Chondrocyte (in vitro differentiated cells): ENCODE results near the gene ESPN. TPM values are rescaled to one million over a fixed set of nuclear protein-coding genes. Genes with fewer than 3 reads are reported as not detected.
"Not testable (repeated sequence)": the region's sequence is repeated elsewhere in the genome, so short reads cannot be mapped to it uniquely, and the experiment has no call there.

Source experiments
- DNase-seq: peaks from one replicate; pipeline ENCODE4 v3.0.0; 2021; ENCODE audit warnings: mixed read lengths, low spot score
- H3K27ac Mint-ChIP-seq: one replicate; pipeline ENCODE4 v1.8.0; 2021; ENCODE audit warnings: mild to moderate bottlenecking, moderate library complexity, mixed read lengths; ENCODE audit not compliant: unreplicated experiment
- H3K27me3 Mint-ChIP-seq: 2 replicates; pipeline ENCODE4 v1.8.0; 2021; ENCODE audit warnings: low read depth, mixed read lengths
- H3K36me3 Mint-ChIP-seq: 2 replicates; pipeline ENCODE4 v1.8.0; 2021; ENCODE audit warnings: low read depth, mixed read lengths
- H3K4me1 Mint-ChIP-seq: 2 replicates; pipeline ENCODE4 v1.8.0; 2021; ENCODE audit warnings: low read depth, mild to moderate bottlenecking, mixed read lengths
- H3K4me3 Mint-ChIP-seq: one replicate; pipeline ENCODE4 v1.8.0; 2021; ENCODE audit warnings: mild to moderate bottlenecking, moderate library complexity, mixed read lengths; ENCODE audit not compliant: unreplicated experiment
- H3K9me3 Mint-ChIP-seq: 2 replicates; pipeline ENCODE4 v1.8.0; 2021; ENCODE audit warnings: low read depth, mixed read lengths
- total RNA-seq: library from RNA; stranded (reverse); gene quantifications from 3 replicates; pipeline ENCODE4 v1.2.1, GENCODE V29; 2021
- TF ChIP-seq, protein P1 (sequence below): fragments of 200-600 bp; sonication (generic); IDR thresholded peaks from 2 replicates; pipeline ENCODE4 v1.5.0; 2021; ENCODE audit warnings: antibody characterized with exemption, mild to moderate bottlenecking, moderate library complexity

Gene ESPN
- total RNA-seq, 1 donor from 2014 or later, result 0.57 TPM

DNA sequence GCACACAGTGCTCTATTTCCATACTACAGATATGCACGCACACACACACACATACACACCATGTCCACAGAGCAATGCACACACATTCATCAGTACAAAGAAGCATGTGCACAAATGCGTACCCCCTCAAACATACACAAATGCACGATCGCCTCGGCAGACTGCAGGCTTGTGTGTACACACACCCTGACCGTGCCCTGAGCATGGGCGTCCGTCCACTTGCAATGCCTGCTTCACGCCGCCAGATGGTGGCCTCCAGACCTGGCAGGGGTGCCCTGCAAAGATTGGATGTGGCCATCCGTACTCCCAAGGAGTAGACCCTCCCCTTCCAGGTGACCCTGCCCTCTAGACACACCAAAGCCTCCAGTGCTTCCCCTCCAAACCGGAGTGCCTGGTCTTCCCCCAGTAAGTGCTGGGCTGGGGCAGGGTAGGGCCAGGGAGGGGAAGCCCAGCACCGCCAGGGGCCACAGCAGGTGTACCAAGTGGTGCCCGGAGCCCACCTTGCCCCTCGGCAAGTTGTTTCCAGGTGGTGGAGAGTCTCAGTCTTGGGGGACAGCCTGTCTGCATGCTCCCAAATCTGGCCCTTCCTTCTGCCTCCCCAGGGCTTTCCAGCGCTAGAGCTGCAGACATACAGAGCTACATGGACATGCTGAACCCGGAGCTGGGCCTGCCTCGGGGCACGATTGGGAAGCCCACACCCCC lies 20.6 kb downstream of the ESPN start:
- TF ChIP-seq, protein P1, sequence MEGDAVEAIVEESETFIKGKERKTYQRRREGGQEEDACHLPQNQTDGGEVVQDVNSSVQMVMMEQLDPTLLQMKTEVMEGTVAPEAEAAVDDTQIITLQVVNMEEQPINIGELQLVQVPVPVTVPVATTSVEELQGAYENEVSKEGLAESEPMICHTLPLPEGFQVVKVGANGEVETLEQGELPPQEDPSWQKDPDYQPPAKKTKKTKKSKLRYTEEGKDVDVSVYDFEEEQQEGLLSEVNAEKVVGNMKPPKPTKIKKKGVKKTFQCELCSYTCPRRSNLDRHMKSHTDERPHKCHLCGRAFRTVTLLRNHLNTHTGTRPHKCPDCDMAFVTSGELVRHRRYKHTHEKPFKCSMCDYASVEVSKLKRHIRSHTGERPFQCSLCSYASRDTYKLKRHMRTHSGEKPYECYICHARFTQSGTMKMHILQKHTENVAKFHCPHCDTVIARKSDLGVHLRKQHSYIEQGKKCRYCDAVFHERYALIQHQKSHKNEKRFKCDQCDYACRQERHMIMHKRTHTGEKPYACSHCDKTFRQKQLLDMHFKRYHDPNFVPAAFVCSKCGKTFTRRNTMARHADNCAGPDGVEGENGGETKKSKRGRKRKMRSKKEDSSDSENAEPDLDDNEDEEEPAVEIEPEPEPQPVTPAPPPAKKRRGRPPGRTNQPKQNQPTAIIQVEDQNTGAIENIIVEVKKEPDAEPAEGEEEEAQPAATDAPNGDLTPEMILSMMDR, result peak; percentile 71
- peaks cover 25% of the 10 kb centered on the region for H3K27me3 Mint-ChIP-seq
- H3K9me3 Mint-ChIP-seq, result no peaks in the 10 kb centered on the region
- H3K4me3 Mint-ChIP-seq, result no peak overlapping the region
- H3K4me1 Mint-ChIP-seq, result peaks cover 7% of the 10 kb centered on the region
- no peak overlapping the region for H3K27ac Mint-ChIP-seq
- H3K36me3 Mint-ChIP-seq, result no peaks in the 10 kb centered on the region
- peak; percentile 86 for DNase-seq

DNA sequence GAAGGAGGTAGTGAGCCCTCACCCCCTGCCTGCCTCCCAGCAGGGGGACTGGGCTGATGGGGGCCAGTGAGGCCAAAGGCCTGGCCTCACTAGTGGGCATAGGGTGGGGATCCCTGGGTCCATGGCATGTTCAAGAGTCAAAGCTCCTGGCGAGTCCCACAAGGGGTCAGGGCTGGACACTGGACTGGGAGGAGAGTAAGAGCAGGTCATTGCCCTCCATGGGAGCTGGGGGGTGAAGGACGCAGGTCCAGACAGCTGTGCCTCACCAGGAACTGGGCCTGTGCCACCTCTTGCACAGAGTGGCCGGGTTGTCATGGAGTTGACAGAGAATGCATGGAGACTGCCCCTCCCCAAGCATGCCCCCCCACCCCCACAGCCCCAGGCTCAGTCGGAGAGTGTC lies 21.4 kb downstream of the ESPN start:
- H3K36me3 Mint-ChIP-seq, result not testable (repeated sequence)
- peaks cover 27% of the 10 kb centered on the region for H3K27me3 Mint-ChIP-seq

DNA sequence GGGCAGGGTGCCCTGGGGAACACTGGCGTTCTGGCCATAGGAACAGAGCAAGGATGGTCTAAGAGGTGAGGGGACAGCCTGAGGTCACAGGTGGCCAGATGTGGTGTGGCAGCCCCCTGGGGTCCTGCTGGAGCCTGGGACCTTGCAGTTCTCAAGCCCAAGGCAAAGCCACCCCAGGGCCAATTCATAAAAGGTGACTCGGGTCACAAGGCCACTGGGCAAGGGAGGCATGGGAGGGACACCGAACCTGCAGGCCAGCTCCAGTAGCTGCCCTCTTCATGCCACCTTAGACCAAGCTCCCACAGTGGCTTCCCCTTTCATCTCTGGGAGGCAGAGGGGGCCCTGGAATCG lies 22.1 kb downstream of the ESPN start:
- H3K9me3 Mint-ChIP-seq, result no peaks in the 10 kb centered on the region
- H3K4me3 Mint-ChIP-seq, result no peak overlapping the region
- peaks cover 21% of the 10 kb centered on the region for H3K27me3 Mint-ChIP-seq
- H3K27ac Mint-ChIP-seq, result no peak overlapping the region
- DNase-seq, result no peak
- no peaks in the 10 kb centered on the region for H3K36me3 Mint-ChIP-seq
- TF ChIP-seq, protein P1, result no peak
- H3K4me1 Mint-ChIP-seq, result peaks cover 7% of the 10 kb centered on the region

More for the DNA sequence above, 21.4 kb downstream of the ESPN start:
- DNase-seq, result peak; percentile 69
- not testable (repeated sequence) for H3K4me3 Mint-ChIP-seq, H3K4me1 Mint-ChIP-seq, H3K9me3 Mint-ChIP-seq, H3K27ac Mint-ChIP-seq

DNA sequence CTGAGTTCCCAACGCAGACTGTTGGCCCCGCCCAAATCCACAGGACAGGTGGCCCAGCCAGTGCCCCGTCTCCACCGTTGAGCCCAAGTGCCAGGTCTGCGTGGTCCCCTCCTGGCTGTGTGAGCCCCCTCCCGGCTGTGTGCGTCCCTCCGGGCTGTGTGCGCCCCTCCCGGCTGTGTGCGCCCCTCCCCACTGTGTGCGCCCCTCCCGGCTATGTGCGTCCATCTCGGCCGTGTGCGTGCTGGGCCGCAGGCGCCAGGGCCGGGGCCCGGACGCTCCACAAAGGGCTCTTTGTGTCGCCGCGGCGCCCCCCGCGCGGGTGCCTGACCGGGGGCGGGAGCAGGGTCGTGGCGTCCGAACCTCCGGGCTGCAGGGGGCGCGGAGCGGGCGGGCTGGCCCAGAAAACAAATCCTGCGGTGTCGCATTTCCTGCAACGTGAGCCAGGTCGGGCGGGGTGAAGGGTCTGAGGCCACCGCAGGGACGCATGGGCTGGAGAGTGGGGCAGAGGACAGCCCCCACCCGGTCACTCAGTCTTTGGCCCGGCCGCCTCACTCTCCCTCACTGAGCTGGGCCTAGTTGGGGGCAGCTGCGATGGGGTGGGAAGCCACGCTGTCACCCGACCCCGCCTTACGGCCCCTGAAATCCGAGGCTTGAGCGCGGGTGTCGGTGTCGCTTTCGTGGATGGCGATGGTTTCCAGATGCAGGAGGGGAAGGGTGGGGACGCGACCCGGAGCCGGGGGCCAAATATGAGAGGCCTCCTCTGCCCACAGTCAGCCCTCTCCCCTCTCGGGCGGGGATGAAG lies 22.6 kb downstream of the ESPN start:
- H3K4me1 Mint-ChIP-seq, result peaks cover 7% of the 10 kb centered on the region
- no peak overlapping the region for H3K27ac Mint-ChIP-seq
- peak; percentile 72 for DNase-seq
- H3K27me3 Mint-ChIP-seq, result peaks cover 20% of the 10 kb centered on the region
- H3K9me3 Mint-ChIP-seq, result no peaks in the 10 kb centered on the region
- TF ChIP-seq, protein P1, result no peak
- no peaks in the 10 kb centered on the region for H3K36me3 Mint-ChIP-seq
- no peak overlapping the region for H3K4me3 Mint-ChIP-seq

DNA sequence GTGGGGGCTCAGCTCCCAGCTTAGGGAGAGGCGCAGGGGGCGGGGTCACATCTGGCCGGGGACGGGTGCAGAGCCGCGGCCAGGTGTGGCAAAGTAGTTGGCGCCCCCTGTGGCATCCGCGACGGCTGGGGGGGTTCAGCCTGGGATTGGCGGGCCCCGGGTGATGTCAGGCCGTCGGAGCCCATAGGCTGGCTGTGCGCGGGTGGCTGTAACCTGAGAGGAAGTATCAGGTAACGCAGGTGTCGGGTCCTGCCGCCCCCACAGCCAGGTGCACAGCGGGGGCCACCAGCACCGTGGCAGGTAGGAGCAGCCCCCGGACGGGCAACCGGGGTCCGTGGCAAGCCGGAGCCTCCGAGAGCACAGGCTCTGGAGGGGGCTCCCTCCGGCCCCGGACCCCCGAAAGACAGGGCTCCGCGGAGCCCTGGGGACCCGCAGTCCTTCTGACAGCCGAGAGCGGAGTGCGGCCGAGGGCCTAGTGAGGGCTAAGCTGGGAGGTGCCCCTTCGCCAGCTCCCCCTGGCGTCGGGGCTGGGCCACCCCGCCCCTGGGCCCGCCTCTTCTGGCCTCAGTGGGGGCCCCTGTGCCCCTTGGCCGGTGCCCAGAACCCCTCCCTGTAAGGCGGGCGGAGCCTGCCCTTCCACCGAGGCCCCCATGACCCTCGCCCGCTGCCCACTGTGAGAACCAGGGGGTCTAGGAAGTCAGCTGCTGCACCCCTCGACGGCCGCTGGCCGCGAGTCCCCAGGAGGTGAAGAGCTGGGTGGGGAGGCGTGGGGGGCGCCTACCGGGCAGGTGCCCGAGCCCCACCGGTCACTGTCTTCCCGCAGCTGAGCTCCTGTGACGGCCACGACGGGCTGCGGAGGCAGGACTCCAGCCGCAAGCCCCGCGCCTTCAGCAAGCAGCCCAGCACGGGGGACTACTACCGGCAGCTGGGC lies 23.5 kb downstream of the ESPN start:
- H3K36me3 Mint-ChIP-seq, result no peaks in the 10 kb centered on the region
- H3K4me3 Mint-ChIP-seq, result no peak overlapping the region
- H3K4me1 Mint-ChIP-seq, result peaks cover 7% of the 10 kb centered on the region
- H3K9me3 Mint-ChIP-seq, result no peaks in the 10 kb centered on the region
- TF ChIP-seq, protein P1, result no peak
- H3K27me3 Mint-ChIP-seq, result peaks cover 20% of the 10 kb centered on the region
- H3K27ac Mint-ChIP-seq, result no peak overlapping the region
- DNase-seq, result no peak
